ENCODE measurements around the gene HSPBP1.
"Not testable (repeated sequence)": the region's sequence is repeated elsewhere in the genome, so short reads cannot be mapped to it uniquely, and the experiment has no call there.

HSPBP1 gene

GRCh38 chr19:55231391-55232285, 48.3 kb downstream of the HSPBP1 start:
- DNase-seq, result no peak

GRCh38 chr19:55230780-55231179, 49.1 kb downstream of the HSPBP1 start:
- DNase-seq, result no peak

GRCh38 chr19:55230329-55230728, 49.6 kb downstream of the HSPBP1 start:
- no peak for DNase-seq

GRCh38 chr19:55229789-55230182, 50.1 kb downstream of the HSPBP1 start:
- DNase-seq, result no peak

GRCh38 chr19:55229145-55229788, 50.6 kb downstream of the HSPBP1 start:
- DNase-seq, result no peak

GRCh38 chr19:55228403-55229031, 51.4 kb downstream of the HSPBP1 start, which contains the start of gene TMEM86B:
Gene TMEM86B (minus strand): TSS chr19:55228763. CDS start chr19:55228741, 22 bp downstream.
- DNase-seq, result no peak

- DNase-seq, result no peak
Observed at GRCh38 chr19:55228015-55228391, 51.9 kb downstream of the HSPBP1 start.

- no peak for DNase-seq
Observed at GRCh38 chr19:55227241-55228014, 52.5 kb downstream of the HSPBP1 start.

DNA sequence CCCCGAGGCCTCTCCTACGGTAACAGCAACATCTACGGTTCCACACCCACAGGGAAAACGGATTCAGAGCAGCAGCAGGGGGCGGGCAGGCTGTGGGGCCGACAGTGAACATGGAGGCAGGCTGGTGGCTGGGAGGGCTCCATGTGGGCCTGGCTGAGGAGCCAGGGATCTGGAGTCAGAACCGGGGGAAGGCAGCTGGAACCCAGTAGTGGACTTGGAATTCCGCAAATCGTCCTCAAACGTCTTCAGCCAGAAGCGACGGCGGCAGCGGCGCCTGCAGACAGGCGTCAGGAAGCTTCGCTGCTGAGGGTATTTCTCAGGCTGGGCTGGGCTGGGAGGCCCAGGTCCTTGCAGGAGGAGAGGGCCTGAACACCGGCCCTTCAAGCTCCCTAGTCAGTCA, 53.1 kb downstream of the HSPBP1 start:
- DNase-seq, result no peak

DNA sequence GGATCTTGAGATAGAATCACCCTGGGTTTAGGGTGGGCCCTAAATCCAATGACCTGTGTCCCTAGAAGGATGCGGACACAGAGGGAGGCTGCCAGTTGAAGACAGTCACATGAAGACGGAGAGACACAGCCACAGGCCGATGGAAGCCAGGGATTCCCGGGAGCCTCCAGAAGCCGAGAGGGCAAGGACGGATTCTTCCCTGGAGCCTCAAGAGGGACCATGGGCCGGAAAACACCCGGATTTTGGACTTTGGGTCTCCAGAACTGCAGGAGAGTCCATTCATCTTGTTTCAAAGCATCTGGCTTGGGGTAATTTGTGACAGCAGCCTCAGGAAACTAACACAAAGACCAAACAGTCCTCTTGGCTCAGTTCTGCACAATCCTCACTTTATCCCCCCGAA, 53.6 kb downstream of the HSPBP1 start:
- DNase-seq, result no peak

- no peak for DNase-seq
Observed at GRCh38 chr19:55225415-55225958, 54.4 kb downstream of the HSPBP1 start.

DNA sequence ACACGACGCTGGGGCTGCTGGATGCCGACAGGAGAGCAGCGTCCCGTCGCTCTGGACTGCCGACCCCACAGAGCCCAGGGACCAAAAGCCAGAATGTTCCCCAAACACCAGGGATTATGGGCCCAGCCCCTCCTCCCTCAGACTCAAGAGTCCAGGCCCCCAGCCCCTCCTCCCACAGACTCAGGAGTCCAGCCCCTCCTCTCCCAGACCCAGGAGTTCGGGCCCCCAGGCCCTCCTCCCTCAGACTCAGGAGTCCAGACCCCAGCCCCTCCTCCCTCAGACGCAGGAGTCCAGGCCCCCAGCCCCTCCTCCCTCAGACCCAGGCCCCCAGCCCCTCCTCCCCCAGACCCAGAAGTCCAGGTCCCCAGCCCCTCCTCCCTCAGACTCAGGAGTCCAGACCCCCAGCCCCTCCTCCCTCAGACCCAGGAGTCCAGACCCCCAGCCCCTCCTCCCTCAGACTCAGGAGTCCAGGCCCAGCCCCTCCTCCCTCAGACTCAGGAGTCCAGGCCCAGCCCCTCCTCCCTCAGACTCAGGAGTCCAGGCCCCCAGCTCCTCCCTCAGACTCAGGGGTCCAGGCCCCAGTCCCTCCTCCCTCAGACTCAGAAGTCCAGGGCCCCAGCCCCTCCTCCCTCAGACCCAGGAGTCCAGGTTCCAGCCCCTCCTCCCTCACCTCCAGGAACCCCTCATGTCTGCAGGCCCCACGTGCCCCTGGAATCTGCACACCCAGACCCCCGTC, 55.1 kb downstream of the HSPBP1 start:
- DNase-seq, result not testable (repeated sequence)

DNA sequence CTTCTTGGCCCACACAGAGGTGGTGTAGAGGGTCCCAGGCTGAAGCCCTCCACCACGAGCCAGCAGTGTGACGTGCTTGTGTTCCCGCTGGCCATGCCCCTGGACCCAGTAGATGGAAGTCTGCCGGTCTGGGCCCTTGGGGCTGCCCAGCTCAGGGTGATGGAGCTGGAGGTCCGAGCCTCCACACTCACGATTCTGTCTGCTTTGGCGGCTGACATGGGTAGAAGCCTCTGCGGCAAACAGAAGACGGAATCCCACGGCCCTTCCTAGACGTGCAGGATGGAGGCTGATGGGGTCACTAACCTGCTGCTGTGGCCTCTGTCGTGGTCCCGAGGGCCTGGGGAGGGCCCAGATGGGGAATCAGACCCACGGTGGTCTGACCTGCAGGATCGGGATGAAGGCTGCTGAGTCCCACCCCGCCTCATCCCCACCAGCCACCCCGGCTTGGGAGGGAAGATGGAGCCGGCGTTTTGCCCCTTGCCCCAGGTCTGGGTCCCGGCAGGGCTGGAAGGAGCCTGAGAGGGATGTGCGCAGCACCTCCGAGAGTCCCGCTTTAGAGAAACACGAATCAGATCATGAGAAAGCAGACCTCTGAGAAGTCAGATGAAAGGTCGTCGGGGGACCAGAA, 55.8 kb downstream of the HSPBP1 start:
- no peak for DNase-seq

GRCh38 chr19:55223291-55224037, 56.4 kb downstream of the HSPBP1 start:
- DNase-seq, result no peak

- no peak for DNase-seq
Observed at GRCh38 chr19:55220525-55220924, 59.4 kb downstream of the HSPBP1 start.

- DNase-seq, result peak; percentile 84
Observed at GRCh38 chr19:55216461-55217198, 63.3 kb downstream of the HSPBP1 start.

DNA sequence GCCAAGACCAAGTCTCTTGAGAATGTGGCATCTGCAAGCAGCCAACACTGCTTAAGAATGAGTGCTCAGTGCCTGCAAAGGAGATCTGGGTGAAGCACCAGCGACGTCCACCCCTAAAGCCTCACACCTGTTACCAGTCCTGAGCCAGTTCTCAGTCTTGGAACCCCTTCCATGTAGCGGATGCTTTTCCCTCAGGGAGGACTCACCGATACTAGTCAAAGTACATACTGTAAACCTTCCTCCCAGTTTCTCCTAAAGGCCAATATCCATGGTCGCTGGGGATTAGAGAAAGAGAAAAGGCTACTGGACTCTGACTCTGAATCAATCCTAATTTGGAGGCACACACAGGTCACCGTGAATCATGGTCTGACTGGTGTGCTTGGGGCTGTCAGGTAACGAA, 66.4 kb downstream of the HSPBP1 start:
- no peak for DNase-seq

DNA sequence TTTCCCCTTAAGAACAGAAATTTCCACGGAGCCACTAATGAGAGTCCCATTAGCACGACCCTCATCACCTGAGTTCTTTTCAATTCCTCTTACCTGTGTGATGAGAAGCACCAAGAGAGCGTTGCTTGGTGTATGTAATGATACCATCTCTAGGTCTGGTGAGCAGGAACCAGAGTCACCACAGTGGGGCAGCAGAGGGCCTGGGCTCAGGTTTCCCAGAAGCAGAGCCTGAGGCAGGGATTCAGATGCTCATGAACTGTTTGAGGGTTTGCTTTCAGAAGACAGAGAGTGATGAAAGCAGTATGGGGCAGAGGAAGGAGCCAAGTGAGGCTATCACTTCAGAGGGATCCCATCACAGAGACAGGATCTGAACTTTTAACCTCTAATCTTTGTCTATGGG, 67.5 kb downstream of the HSPBP1 start:
- DNase-seq, result no peak

Data from NCI-H1092 (cell line).